ENCODE results near the gene APC2. TPM values are rescaled to one million over a fixed set of nuclear protein-coding genes. Genes with fewer than 3 reads are reported as not detected.

The APC2 gene
- total RNA-seq, 1 donor from 2014 or later: 43.0 TPM

DNA sequence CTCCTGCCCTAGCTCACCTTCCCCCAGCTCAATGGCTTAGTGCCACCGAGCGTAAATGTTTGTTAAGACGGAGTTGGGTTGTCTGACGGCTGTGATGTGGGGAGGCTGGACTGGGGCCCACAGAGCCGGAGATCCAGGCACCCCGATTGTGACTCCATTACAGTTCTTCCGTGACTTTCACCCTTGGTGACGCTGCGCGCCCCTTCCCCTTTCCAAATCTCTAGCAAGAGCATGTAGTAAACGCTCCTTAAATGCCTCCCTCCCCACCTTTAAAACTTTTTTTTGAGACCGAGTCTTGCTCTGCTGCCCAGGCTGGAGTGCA is 41.9 kb downstream of the APC2 start:
- Mint-ChIP-seq H3K36me3 (ENCODE audit: low read depth) (no peaks in the 10 kb centered on the region), H3K4me1 (peaks cover 13% of the 10 kb centered on the region), H3K27ac (ENCODE audit: unreplicated experiment) (no peak overlapping the region), H3K27me3 (ENCODE audit: low read depth) (peaks cover 23% of the 10 kb centered on the region), H3K9me3 (no peaks in the 10 kb centered on the region), H3K4me3 (peak overlapping the region; percentile 85)
- no peak for DNase-seq (ENCODE audit: low read depth, low spot score)
- no peak for TF ChIP-seq CTCF (conservative IDR thresholded peaks at IDR 0.05)

DNA sequence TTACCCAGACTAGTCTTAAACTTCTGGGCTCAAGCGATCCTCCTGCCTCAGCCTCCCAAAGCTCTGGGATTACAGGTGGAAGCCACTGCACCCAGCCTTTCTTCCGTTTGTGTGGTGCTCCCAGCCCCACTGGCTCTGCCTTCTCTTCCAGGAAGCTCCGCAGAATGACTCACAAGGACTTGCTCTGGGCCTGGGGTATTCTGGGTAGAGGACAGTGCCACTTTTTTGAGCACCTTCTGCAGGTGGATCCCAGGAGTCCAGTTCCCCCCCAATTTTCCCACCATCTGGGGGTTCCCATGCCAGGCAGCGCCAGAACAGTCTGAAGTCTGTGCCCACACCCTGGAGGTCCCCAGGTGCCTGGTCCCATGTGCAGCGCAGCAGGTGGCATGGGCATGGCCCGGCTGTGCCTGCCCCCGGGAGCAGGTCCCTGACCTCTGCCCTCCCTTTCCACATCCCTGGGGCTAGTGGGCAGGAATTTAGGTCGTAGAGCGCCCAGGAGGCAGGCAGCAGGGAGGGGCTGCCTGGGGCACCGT is 42.6 kb downstream of the APC2 start:
- Mint-ChIP-seq H3K9me3 (no peaks in the 10 kb centered on the region), H3K4me1 (peaks cover 13% of the 10 kb centered on the region), H3K27ac (ENCODE audit: unreplicated experiment) (no peak overlapping the region), H3K27me3 (ENCODE audit: low read depth) (peaks cover 23% of the 10 kb centered on the region), H3K4me3 (peak overlapping the region; percentile 31), H3K36me3 (ENCODE audit: low read depth) (no peaks in the 10 kb centered on the region)
- no peak for TF ChIP-seq CTCF (conservative IDR thresholded peaks at IDR 0.05)
- no peak for DNase-seq (ENCODE audit: low read depth, low spot score)

DNA sequence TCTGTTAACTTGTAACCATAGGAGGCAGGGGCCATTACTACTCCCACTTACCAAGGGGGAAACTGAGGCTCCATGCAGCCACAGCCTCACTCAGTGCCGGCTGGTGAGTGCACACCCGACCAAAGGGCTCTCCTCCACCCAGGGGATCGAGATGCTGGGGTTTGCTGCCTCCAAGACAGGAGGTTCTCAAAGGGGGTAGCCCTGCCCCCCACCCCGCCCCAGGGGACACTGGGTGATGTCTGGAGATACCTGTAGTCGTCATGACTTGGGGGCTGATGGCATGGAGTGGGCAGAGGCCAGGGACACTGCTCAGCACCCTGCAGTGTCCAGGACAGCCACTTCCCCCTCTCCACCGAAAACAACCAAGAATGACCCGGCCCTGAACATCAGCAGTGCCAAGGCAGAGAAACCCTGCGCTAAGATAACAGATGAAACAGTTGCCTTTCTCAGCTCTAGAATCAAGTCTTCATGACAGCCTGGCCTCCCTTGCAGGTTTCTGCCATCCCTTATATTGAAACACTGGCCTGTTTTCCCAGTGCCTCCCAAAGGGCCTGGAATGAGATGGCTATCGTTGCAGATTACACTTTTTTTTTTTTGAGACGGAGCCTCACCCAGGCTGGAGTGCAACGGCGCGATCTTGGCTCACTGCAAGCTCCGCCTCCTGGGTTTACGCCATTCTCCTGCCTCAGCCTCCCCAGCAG is 44.3 kb downstream of the APC2 start:
- H3K36me3 Mint-ChIP-seq (ENCODE audit: low read depth): no peaks in the 10 kb centered on the region
- TF ChIP-seq CTCF (conservative IDR thresholded peaks at IDR 0.05): no peak
- peak overlapping the region; percentile 38 for H3K4me3 Mint-ChIP-seq
- peaks cover 23% of the 10 kb centered on the region for H3K27me3 Mint-ChIP-seq (ENCODE audit: low read depth)
- no peaks in the 10 kb centered on the region for H3K9me3 Mint-ChIP-seq
- DNase-seq (ENCODE audit: low read depth, low spot score): no peak
- no peak overlapping the region for H3K27ac Mint-ChIP-seq (ENCODE audit: unreplicated experiment)
- peaks cover 13% of the 10 kb centered on the region for H3K4me1 Mint-ChIP-seq

- H3K4me1 Mint-ChIP-seq: peaks cover 13% of the 10 kb centered on the region
These were observed 45.3 kb downstream of the APC2 start for GRCh38 chr19:1495051-1495798.

More at GRCh38 chr19:1495051-1495798, 45.3 kb downstream of the APC2 start:
- no peaks in the 10 kb centered on the region for H3K36me3 Mint-ChIP-seq (ENCODE audit: low read depth)
- no peak overlapping the region for H3K4me3 Mint-ChIP-seq
- H3K27me3 Mint-ChIP-seq (ENCODE audit: low read depth): peaks cover 23% of the 10 kb centered on the region
- no peak overlapping the region for H3K27ac Mint-ChIP-seq (ENCODE audit: unreplicated experiment)
- TF ChIP-seq CTCF (conservative IDR thresholded peaks at IDR 0.05): no peak
- DNase-seq (ENCODE audit: low read depth, low spot score): no peak
- H3K9me3 Mint-ChIP-seq: no peaks in the 10 kb centered on the region

All from neural crest cell (in vitro differentiated cells).